HG03064 (cell line): ENCODE data around the gene TMEM91.
"Not testable (repeated sequence)": the region's sequence is repeated elsewhere in the genome, so short reads cannot be mapped to it uniquely, and the experiment has no call there.

Experiments used
- ATAC-seq: cut with Tn5 transposase; IDR thresholded peaks from one replicate; pipeline ENCODE4 v1.9.1; 2021; ENCODE audit warnings: low read depth; ENCODE audit not compliant: unreplicated experiment

The TMEM91 gene

GRCh38 chr19:41352609-41353465 lies 23.5 kb upstream of the TMEM91 start:
- no peak for ATAC-seq

- no peak for ATAC-seq
Measured at GRCh38 chr19:41353466-41354342, 22.6 kb upstream of the TMEM91 start, which contains the start of gene TGFB1. TGFB1 (minus strand) TSS chr19:41353922; CDS start chr19:41353044, 878 bp downstream.

GRCh38 chr19:41354343-41354953 lies 21.9 kb upstream of the TMEM91 start:
- no peak for ATAC-seq

- ATAC-seq = no peak
Measured at GRCh38 chr19:41355035-41355434, 21.3 kb upstream of the TMEM91 start.

GRCh38 chr19:41355802-41356201 lies 20.5 kb upstream of the TMEM91 start:
- ATAC-seq = no peak

GRCh38 chr19:41356984-41357739 lies 19.2 kb upstream of the TMEM91 start:
- ATAC-seq = no peak

- no peak for ATAC-seq
Measured at GRCh38 chr19:41357746-41358145, 18.6 kb upstream of the TMEM91 start.

- ATAC-seq = no peak
Measured at GRCh38 chr19:41359741-41360140, 16.6 kb upstream of the TMEM91 start.

- no peak for ATAC-seq
Measured at GRCh38 chr19:41362143-41362847, 14.0 kb upstream of the TMEM91 start.

GRCh38 chr19:41363371-41363752 lies 13.0 kb upstream of the TMEM91 start:
- ATAC-seq = no peak

GRCh38 chr19:41363753-41364523 lies 12.4 kb upstream of the TMEM91 start, which contains the start of gene B9D2:
B9D2 (minus strand) TSS chr19:41364149; CDS start chr19:41363519, 630 bp downstream.
- peak; percentile 70 for ATAC-seq

- no peak for ATAC-seq
Measured at GRCh38 chr19:41364524-41365391, 11.6 kb upstream of the TMEM91 start.

- ATAC-seq = no peak
Measured at GRCh38 chr19:41366089-41366488, 10.2 kb upstream of the TMEM91 start.

GRCh38 chr19:41367848-41368301 lies 8.5 kb upstream of the TMEM91 start:
- ATAC-seq = no peak

GRCh38 chr19:41369769-41370168 lies 6.6 kb upstream of the TMEM91 start:
- no peak for ATAC-seq

GRCh38 chr19:41371119-41371518 lies 5.2 kb upstream of the TMEM91 start:
- not testable (repeated sequence) for ATAC-seq

GRCh38 chr19:41371541-41371940 lies 4.8 kb upstream of the TMEM91 start:
- ATAC-seq = no peak

- ATAC-seq = no peak
Measured at GRCh38 chr19:41372501-41372900, 3.8 kb upstream of the TMEM91 start.
